Activated CD4-positive, alpha-beta T cell treated with anti-CD3 and anti-CD28 coated beads, Interleukin-2, amount 10 ng/mL, durations not matched to agents 7 days and 5 days (primary cell): ENCODE measurements around the gene SMCO1. TPM values are rescaled to one million over a fixed set of nuclear protein-coding genes. Genes with fewer than 3 reads are reported as not detected.
A peak's percentile ranks its signal among the peaks of the same experiment; 100 is the strongest.
"Not testable (repeated sequence)": the region's sequence is repeated elsewhere in the genome, so short reads cannot be mapped to it uniquely, and the experiment has no call there.

Source experiments
- CTCF ChIA-PET: fragments of 350-600 bp; sonication (Branson Sonifier 250); formaldehyde crosslinking; loops from one replicate; lab custom pipeline; 2021; ENCODE audit warnings: antibody characterized with exemption; lab: Charles Lee
- POLR2A ChIA-PET: fragments of 350-600 bp; sonication (Branson Sonifier 250); formaldehyde crosslinking; loops from one replicate; lab custom pipeline; 2021; ENCODE audit warnings: antibody characterized with exemption; lab: Charles Lee
- DNase-seq: peaks from one replicate; pipeline ENCODE4 v3.0.0-alpha.2; 2020
- H3K27ac Mint-ChIP-seq: one replicate; pipeline ENCODE4 v1.8.0; 2021; ENCODE audit warnings: mild to moderate bottlenecking, moderate library complexity, mixed read lengths
- H3K27me3 Mint-ChIP-seq: one replicate; pipeline ENCODE4 v1.8.0; 2021; ENCODE audit warnings: mixed read lengths
- H3K36me3 Mint-ChIP-seq: one replicate; pipeline ENCODE4 v1.8.0; 2021; ENCODE audit warnings: low read depth, mixed read lengths
- H3K4me1 Mint-ChIP-seq: one replicate; pipeline ENCODE4 v1.8.0; 2021; ENCODE audit warnings: mixed read lengths
- H3K4me3 Mint-ChIP-seq: one replicate; pipeline ENCODE4 v1.8.0; 2021; ENCODE audit warnings: mild to moderate bottlenecking, moderate library complexity, mixed read lengths
- H3K9me3 Mint-ChIP-seq: one replicate; pipeline ENCODE4 v1.8.0; 2021; ENCODE audit warnings: mixed read lengths
- total RNA-seq, 2 experiments: library from RNA; stranded (reverse); gene quantifications; one replicate each; pipeline ENCODE4 v1.2.3, GENCODE V29; 2021

SMCO1 gene
- total RNA-seq, 2 experiments from 2014 or later, result not detected

- peaks cover 3% of the 10 kb centered on the region for H3K27me3 Mint-ChIP-seq
- ChIA-PET POLR2A (interaction anchor here (0.6 to 0.7 kb wide), 2 partner anchors 113 to 251 kb away, joined by 5 to 12 read pairs; no protein-coding TSS in a partner anchor), CTCF (interaction anchor here (0.6 to 5.4 kb wide), 5 partner anchors 9 to 766 kb away, joined by 3 to 19 read pairs (median 3); no protein-coding TSS in a partner anchor)
- no peak overlapping the region for H3K4me3 Mint-ChIP-seq
- H3K4me1 Mint-ChIP-seq, result no peaks in the 10 kb centered on the region
- peaks cover 5% of the 10 kb centered on the region for H3K36me3 Mint-ChIP-seq
- DNase-seq, result peak; percentile 73
- H3K27ac Mint-ChIP-seq, result no peak overlapping the region
- peaks cover 43% of the 10 kb centered on the region for H3K9me3 Mint-ChIP-seq
Observed at GRCh38 chr3:196518966-196519717, 4.0 kb upstream of the SMCO1 start.

DNA sequence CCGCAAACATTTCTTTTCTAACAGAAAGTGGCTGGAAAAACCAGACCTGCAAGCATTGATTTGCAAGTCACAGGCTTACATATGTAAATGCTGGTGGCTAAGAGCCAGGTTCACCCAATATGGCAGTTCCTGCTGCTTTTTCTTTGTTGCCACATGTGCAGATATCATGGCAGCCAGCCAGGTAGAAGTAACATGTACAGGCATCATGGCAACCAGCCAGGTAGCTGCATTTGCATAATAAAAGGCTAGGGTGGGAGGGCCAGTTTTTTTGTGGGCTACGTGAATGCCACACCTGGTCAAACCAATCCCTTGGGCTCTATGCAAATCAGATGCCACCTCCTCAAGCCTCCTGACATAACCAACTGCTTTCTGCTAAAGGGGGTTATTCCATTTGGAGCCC lies 2.8 kb upstream of the SMCO1 start:
- no peak for DNase-seq
- H3K27ac Mint-ChIP-seq, result no peak overlapping the region
- peaks cover 46% of the 10 kb centered on the region for H3K9me3 Mint-ChIP-seq
- ChIA-PET CTCF (interaction anchor here (0.7 to 5.4 kb wide), 4 partner anchors 11 to 350 kb away, joined by 3 to 19 read pairs (median 3); no protein-coding TSS in a partner anchor), POLR2A (no interaction called here)
- peaks cover 3% of the 10 kb centered on the region for H3K27me3 Mint-ChIP-seq
- H3K4me1 Mint-ChIP-seq, result no peaks in the 10 kb centered on the region
- no peak overlapping the region for H3K4me3 Mint-ChIP-seq
- H3K36me3 Mint-ChIP-seq, result peaks cover 5% of the 10 kb centered on the region

DNA sequence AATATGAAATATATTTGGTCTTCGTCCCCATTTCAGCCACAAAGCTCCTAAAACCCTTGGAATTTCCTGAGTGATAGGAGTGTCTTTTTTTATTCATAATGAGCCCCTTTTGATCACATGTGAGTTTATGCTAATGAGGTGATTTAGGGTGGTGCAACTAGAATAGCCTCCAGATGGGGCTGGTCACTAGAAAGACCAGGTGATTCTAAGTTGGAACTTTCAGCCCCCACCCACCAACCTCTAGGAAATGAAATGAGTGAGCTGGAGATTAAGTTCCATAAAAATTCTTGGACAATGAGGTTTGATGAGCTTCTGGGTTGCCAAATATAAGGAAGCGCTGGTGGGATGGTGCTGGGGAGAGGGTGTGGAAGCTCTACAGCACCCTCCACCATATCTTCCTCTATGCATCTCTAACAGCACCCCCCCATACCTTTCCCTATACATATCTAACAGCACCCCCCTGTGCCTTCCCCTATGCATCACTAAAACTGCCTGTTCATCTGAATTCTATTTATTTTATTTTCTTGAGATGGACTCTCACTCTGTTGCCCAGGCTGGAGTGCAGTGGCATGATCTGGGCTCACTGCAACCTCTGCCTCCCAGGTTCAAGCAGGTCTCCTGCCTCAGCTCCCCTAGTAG lies 2.1 kb upstream of the SMCO1 start:
- no peaks in the 10 kb centered on the region for H3K4me1 Mint-ChIP-seq
- H3K27me3 Mint-ChIP-seq, result peaks cover 3% of the 10 kb centered on the region
- no peak for DNase-seq
- H3K36me3 Mint-ChIP-seq, result peaks cover 5% of the 10 kb centered on the region
- no peak overlapping the region for H3K27ac Mint-ChIP-seq
- ChIA-PET POLR2A (no interaction called here), CTCF (interaction anchor here (0.6 to 5.4 kb wide), 7 partner anchors 11 to 351 kb away, joined by 3 to 19 read pairs (median 3); no protein-coding TSS in a partner anchor)
- no peak overlapping the region for H3K4me3 Mint-ChIP-seq
- peaks cover 46% of the 10 kb centered on the region for H3K9me3 Mint-ChIP-seq

DNA sequence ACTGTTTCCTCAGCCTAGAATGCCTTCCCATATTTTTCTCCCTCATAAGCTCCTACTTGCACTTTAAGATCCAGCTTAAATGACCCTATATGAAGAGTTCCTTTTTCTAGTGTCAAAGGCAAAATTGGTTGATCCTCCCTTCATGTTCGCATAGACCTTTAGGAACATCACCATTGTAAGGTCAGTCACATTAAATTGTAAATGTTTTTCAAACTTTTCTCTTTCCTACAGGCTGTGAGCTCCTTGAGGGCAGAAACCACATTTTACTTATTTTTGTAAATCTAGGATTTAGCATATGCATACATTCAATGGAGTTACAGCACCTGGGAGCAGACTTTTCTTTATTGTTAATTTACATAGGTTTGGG lies 813 bp downstream of the SMCO1 start:
- ChIA-PET CTCF (interaction anchor here (1.0 to 5.4 kb wide), 3 partner anchors 8 to 14 kb away, joined by 3 to 19 read pairs (median 5); no protein-coding TSS in a partner anchor), POLR2A (no interaction called here)
- H3K27me3 Mint-ChIP-seq, result peaks cover 5% of the 10 kb centered on the region
- no peak overlapping the region for H3K27ac Mint-ChIP-seq
- no peak for DNase-seq
- peaks cover 27% of the 10 kb centered on the region for H3K9me3 Mint-ChIP-seq
- no peaks in the 10 kb centered on the region for H3K36me3 Mint-ChIP-seq
- peaks cover 3% of the 10 kb centered on the region for H3K4me1 Mint-ChIP-seq
- no peak overlapping the region for H3K4me3 Mint-ChIP-seq

DNA sequence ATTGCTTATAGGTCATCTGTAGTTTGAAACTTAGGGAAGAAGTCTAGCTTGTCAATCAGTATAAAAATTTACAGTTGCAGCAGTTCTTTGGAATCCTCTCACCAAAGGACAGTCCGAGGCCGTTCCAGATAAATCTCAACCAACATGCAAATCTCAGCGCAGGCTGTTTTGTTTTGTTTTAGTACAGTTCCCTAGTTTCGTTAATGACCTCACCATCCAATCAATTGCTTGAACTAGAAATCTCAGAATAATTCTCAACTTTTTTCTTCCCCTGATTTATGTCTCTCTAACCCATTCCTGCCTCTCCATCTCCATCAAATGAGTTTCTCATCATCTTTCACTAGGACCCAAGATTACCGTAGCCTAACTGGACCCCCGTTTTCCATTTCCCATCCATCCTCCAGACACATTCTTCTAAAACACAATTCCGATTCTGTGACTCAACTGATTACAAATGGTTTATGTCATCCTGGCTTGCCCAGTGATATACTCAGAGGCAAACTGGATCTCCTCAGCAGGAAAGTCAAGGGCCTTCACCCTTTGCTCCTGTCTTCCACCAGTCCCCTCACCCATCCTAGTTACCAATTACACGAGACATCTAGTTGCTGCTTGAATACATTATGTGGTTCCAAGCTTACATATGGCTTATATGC lies 1.3 kb downstream of the SMCO1 start:
- Mint-ChIP-seq H3K9me3 (peaks cover 22% of the 10 kb centered on the region), H3K4me3 (no peak overlapping the region), H3K36me3 (no peaks in the 10 kb centered on the region), H3K27me3 (peaks cover 5% of the 10 kb centered on the region), H3K27ac (no peak overlapping the region), H3K4me1 (peaks cover 3% of the 10 kb centered on the region)
- DNase-seq, result no peak
- ChIA-PET CTCF (interaction anchor here (0.6 to 2.0 kb wide), 5 partner anchors 9 to 133 kb away, joined by 3 to 7 read pairs (median 3); no protein-coding TSS in a partner anchor), POLR2A (no interaction called here)

DNA sequence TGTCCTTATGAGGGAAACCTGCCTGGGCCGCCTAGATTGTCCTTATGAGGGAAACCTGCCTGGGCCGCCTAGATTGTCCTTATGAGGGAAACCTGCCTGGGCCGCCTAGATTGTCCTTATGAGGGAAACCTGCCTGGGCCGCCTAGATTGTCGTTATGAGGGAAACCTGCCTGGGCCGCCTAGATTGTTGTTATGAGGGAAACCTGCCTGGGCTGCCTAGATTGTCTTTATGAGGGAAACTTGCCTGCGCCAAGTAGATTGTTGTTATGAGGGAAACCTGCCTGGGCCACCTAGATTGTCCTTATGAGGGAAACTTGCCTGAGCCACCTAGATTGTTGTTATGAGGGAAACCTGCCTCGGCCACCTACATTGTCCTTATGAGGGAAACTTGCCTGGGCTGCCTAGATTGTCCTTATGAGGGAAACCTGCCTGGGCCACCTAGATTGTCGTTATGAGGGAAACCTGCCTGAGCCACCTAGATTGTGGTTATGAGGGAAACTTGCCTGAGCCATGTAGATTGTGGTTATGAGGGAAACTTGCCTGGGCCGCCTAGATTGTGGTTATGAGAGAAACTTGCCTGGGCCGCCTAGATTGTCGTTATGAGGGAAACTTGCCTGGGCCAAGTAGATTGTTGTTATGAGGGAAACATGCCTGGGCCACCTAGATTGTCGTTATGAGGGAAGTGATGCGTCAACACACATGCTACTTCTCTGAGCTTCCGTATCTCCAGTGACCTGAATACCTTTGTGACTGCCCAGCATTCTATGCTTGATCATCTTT lies 3.3 kb downstream of the SMCO1 start:
- H3K27ac Mint-ChIP-seq, DNase-seq, H3K4me1 Mint-ChIP-seq, POLR2A ChIA-PET, H3K27me3 Mint-ChIP-seq, H3K36me3 Mint-ChIP-seq, H3K4me3 Mint-ChIP-seq: not testable (repeated sequence)
- peaks cover 14% of the 10 kb centered on the region for H3K9me3 Mint-ChIP-seq
- CTCF ChIA-PET, result interaction anchor here (0.6 to 2.0 kb wide), 2 partner anchors 17 to 83 kb away, joined by 3 to 7 read pairs; no protein-coding TSS in a partner anchor

DNA sequence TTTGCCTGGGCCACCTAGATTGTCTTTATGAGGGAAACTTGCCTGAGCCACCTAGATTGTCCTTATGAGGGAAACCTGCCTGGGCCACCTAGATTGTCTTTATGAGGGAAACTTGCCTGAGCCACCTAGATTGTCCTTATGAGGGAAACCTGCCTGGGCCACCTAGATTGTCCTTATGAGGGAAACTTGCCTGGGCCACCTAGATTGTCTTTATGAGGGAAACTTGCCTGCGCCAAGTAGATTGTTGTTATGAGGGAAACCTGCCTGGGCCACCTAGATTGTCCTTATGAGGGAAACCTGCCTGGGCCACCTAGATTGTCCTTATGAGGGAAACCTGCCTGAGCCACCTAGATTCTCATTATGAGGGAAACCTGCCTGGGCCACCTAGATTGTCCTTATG lies 4.0 kb downstream of the SMCO1 start:
- DNase-seq, H3K27me3 Mint-ChIP-seq, CTCF ChIA-PET, H3K4me3 Mint-ChIP-seq, POLR2A ChIA-PET, H3K27ac Mint-ChIP-seq, H3K36me3 Mint-ChIP-seq, H3K4me1 Mint-ChIP-seq: not testable (repeated sequence)
- peaks cover 20% of the 10 kb centered on the region for H3K9me3 Mint-ChIP-seq

- POLR2A ChIA-PET, result no interaction called here
- H3K9me3 Mint-ChIP-seq, result peaks cover 13% of the 10 kb centered on the region
- peaks cover 6% of the 10 kb centered on the region for H3K27me3 Mint-ChIP-seq
- no peak overlapping the region for H3K27ac Mint-ChIP-seq
- DNase-seq, result no peak
- H3K4me3 Mint-ChIP-seq, result no peak overlapping the region
- H3K36me3 Mint-ChIP-seq, result peaks cover 6% of the 10 kb centered on the region
- peaks cover 4% of the 10 kb centered on the region for H3K4me1 Mint-ChIP-seq
- CTCF ChIA-PET, result interaction anchor here (1.0 to 2.4 kb wide), 3 partner anchors 16 to 500 kb away, joined by 3 to 11 read pairs (median 4); no protein-coding TSS in a partner anchor
Observed at GRCh38 chr3:196506687-196507086, 8.5 kb downstream of the SMCO1 start.

DNA sequence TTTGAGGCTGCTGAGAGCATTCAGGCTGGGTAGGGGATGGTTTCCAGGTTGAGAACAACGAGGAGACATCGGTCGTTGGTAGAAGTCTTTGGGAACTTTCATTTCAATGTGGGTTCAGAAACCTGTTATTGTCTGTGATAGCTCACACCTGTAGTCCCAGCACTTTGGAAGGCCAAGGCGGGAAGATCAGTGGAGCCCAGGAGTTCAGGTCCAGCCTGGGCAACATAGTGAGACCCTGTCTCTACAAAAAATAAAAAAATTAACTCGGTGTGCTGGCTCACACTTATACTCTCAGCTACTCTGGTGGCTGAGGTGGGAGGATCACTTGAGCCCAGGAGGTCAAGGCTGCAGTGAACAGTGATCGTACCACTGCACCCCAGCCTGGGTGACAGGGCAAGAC lies 10.6 kb downstream of the SMCO1 start:
- Mint-ChIP-seq H3K36me3 (peaks cover 22% of the 10 kb centered on the region), H3K4me3 (peak overlapping the region; percentile 89), H3K27ac (peak overlapping the region; percentile 39), H3K4me1 (peaks cover 19% of the 10 kb centered on the region), H3K9me3 (peaks cover 11% of the 10 kb centered on the region), H3K27me3 (peaks cover 3% of the 10 kb centered on the region)
- CTCF ChIA-PET, result interaction anchor here (0.6 to 4.9 kb wide), 8 partner anchors 10 to 251 kb away, joined by 3 to 18 read pairs (median 4); no protein-coding TSS in a partner anchor
- no peak for DNase-seq
- POLR2A ChIA-PET, result no interaction called here

- DNase-seq, result not testable (repeated sequence)
- CTCF ChIA-PET, result interaction anchor here (0.9 to 4.9 kb wide), 5 partner anchors 10 to 249 kb away, joined by 3 to 18 read pairs (median 4); no protein-coding TSS in a partner anchor
Observed at GRCh38 chr3:196504077-196504398, 11.1 kb downstream of the SMCO1 start.

DNA sequence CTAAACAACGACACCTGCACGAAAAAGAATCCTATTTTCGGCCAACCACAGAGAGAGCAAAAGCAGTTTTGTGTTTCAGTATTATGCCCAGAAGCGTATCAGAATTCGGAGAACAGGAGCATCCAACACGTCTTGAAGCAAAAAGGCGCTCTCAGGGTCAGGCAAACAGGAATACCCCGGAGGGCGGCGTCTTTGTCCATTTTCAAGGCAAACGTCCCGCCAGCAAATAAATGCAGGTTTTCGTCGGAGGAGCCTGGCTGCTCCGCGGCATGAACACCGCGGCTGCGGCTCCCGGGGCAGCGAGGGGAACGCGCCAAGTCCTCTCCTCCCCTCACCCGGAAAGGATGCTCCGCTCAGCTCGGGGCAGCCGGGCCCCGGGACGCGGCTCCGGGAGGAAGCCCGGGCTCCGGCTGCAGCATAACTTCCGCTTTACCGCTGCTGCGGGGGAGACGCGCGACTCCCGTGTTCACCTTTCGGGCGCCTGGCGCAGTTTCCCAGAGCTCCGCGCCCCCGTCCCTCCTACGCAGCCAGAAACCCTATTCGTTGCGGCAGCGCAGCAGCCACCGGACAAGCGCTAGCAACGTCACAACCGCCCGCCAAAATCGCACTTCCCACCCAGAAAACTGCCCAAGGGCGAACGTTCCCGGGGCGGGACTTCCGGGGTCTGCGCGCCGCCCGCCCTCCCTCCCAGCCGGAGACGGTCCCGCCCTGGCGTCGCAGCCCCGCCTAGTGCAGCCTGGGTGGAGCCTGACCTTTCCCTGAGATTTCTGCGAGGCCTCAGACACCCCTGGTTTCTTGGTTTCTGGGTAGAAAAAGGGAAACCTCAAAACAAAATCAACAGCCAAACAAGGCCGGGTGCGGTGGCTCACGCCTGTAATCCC lies 11.7 kb downstream of the SMCO1 start, which contains the start of gene RNF168:
RNF168 (minus strand) TSS at position 573 of the 881 bp plus-strand sequence. CDS start 595 bp downstream, outside the sequence.
- DNase-seq, result peak; percentile 91
- Mint-ChIP-seq H3K4me3 (peak within 1 kb of the TSS; percentile 89), H3K27me3 (peaks cover 3% of the 10 kb centered on the region), H3K9me3 (peaks cover 11% of the 10 kb centered on the region), H3K4me1 (peaks cover 27% of the 10 kb centered on the region), H3K27ac (peak within 1 kb of the TSS; percentile 93), H3K36me3 (peaks cover 30% of the 10 kb centered on the region)
- CTCF ChIA-PET, result interaction anchor here (1.0 to 4.9 kb wide), 3 partner anchors 13 to 25 kb away, joined by 5 to 18 read pairs (median 9); no protein-coding TSS in a partner anchor
- POLR2A ChIA-PET, result interaction anchor here (0.6 kb wide), 1 partner anchor 225 kb away, joined by 3 read pairs; no protein-coding TSS in a partner anchor

More at GRCh38 chr3:196504077-196504398, 11.1 kb downstream of the SMCO1 start:
- Mint-ChIP-seq H3K36me3 (peaks cover 27% of the 10 kb centered on the region), H3K9me3 (peaks cover 11% of the 10 kb centered on the region), H3K4me1 (peaks cover 24% of the 10 kb centered on the region), H3K27ac (peak overlapping the region; percentile 93), H3K4me3 (peak overlapping the region; percentile 89)
- H3K27me3 Mint-ChIP-seq, result not testable (repeated sequence)
- POLR2A ChIA-PET, result interaction anchor here (0.6 kb wide), 1 partner anchor 225 kb away, joined by 3 read pairs; no protein-coding TSS in a partner anchor
